ENCODE data around the gene PTPRG. TPM values are rescaled to one million over a fixed set of nuclear protein-coding genes. Genes with fewer than 3 reads are reported as not detected.
A peak's percentile ranks its signal among the peaks of the same experiment; 100 is the strongest.

The PTPRG gene
- total and polyA plus RNA-seq, 10 of the 15 experiments (the other 5 are each of a cell fraction or from before 2014, with no cell fraction given) = 0.29 to 20.7 (median 1.4) TPM

GRCh38 chr3:61637088-61638051 lies 76.0 kb downstream of the PTPRG start (continued):
- no peak for TF ChIP-seq PRDM15 (CRISPR knock-in tag; IDR thresholded peaks at IDR 0.05)
- TF ChIP-seq, protein P1, sequence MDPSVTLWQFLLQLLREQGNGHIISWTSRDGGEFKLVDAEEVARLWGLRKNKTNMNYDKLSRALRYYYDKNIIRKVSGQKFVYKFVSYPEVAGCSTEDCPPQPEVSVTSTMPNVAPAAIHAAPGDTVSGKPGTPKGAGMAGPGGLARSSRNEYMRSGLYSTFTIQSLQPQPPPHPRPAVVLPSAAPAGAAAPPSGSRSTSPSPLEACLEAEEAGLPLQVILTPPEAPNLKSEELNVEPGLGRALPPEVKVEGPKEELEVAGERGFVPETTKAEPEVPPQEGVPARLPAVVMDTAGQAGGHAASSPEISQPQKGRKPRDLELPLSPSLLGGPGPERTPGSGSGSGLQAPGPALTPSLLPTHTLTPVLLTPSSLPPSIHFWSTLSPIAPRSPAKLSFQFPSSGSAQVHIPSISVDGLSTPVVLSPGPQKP (IDR thresholded peaks at IDR 0.05; ENCODE audit: low read depth, low read length) = no peak
- TF ChIP-seq GABPA (IDR thresholded peaks at IDR 0.05; ENCODE audit: low read depth) = no peak
- no peak for TF ChIP-seq ZBED1 (IDR thresholded peaks at IDR 0.05; ENCODE audit: borderline replicate concordance)
- TF ChIP-seq CBX5 (IDR thresholded peaks at IDR 0.05; ENCODE audit: low read depth) = no peak
- TF ChIP-seq MXI1 (IDR thresholded peaks at IDR 0.05; ENCODE audit: low read depth, low read length) = no peak
- no peak for TF ChIP-seq CEBPZ (IDR thresholded peaks at IDR 0.05; ENCODE audit: low read depth, low read length)
- no peak for TF ChIP-seq SUZ12 (IDR thresholded peaks at IDR 0.05; ENCODE audit: unreplicated experiment)
- no peak for TF ChIP-seq SMC3 (IDR thresholded peaks at IDR 0.05; ENCODE audit: borderline replicate concordance, low read length)
- TF ChIP-seq MYC (IDR thresholded peaks at IDR 0.05; ENCODE audit: insufficient read depth, insufficient read length, insufficient replicate concordance, low read length, severe bottlenecking) = no peak
- TF ChIP-seq MTA2 (IDR thresholded peaks at IDR 0.05; ENCODE audit: low read depth) = peak; percentile 89
- no peak for TF ChIP-seq NFYB (IDR thresholded peaks at IDR 0.05; ENCODE audit: insufficient read depth, low read depth, low read length)
- TF ChIP-seq ZSCAN29 (IDR thresholded peaks at IDR 0.05) = 0 out of 2 replicates have a peak, but pooled peaks have one; percentile 20
- TF ChIP-seq NFIC (IDR thresholded peaks at IDR 0.05; ENCODE audit: low read depth, low read length) = peak; percentile 66; the same call in 1 of the 2 replicates
- no peak; the same call in 1 of the 2 replicates for TF ChIP-seq RAD51 (IDR thresholded peaks at IDR 0.05)
- TF ChIP-seq PAX5 (IDR thresholded peaks at IDR 0.05; ENCODE audit: borderline replicate concordance, low read depth, low read length) = peak; percentile 86; the same call in 1 of the 2 replicates
- no peak for TF ChIP-seq CEBPB (IDR thresholded peaks at IDR 0.05; ENCODE audit: borderline replicate concordance in 1 of 2, low read depth in 2 of 2, low read length in 2 of 2)
- no peak for TF ChIP-seq POLR2A (IDR thresholded peaks at IDR 0.05; ENCODE audit: low read depth, low read length)
- no peak for TF ChIP-seq MEF2A (IDR thresholded peaks at IDR 0.05; ENCODE audit: insufficient read depth, low read depth, low read length)
- TF ChIP-seq CHD2 (IDR thresholded peaks at IDR 0.05; ENCODE audit: borderline replicate concordance, low read depth, low read length) = peak; percentile 61; the same call in 1 of the 2 replicates
